Prostate gland (tissue), 2 donors: ENCODE results near the gene GPATCH4. TPM values are rescaled to one million over a fixed set of nuclear protein-coding genes. Genes with fewer than 3 reads are reported as not detected.
A peak's percentile ranks its signal among the peaks of the same experiment; 100 is the strongest.

Experiments
- DNase-seq: peaks from one replicate; pipeline ENCODE4 v3.0.0-alpha.2; 2019; ENCODE audit warnings: low spot score
- H3K27ac ChIP-seq, 2 donors: fragments of 200-600 bp; sonication (generic); 2 replicates each; pipeline ENCODE4 v1.5.1; 2017 to 2019
- H3K27me3 ChIP-seq: fragments of 200-600 bp; sonication (generic); replicated peaks from 2 replicates; pipeline ENCODE4 v1.5.1; 2019; ENCODE audit not compliant: insufficient read depth
- H3K36me3 ChIP-seq, 2 donors: fragments of 200-600 bp; sonication (generic); 1 replicate in 1 of 2; 2 replicates in 1 of 2; pipeline versions ENCODE4 v1.5.1 to v1.8.1; 2017 to 2019
- H3K4me1 ChIP-seq: fragments of 200-600 bp; sonication (generic); replicated peaks from 2 replicates; pipeline ENCODE4 v1.5.1; 2019
- H3K4me3 ChIP-seq, 2 donors: fragments of 200-600 bp; sonication (generic); 2 replicates each; pipeline ENCODE4 v1.5.1; 2017 to 2019
- H3K9me3 ChIP-seq: fragments of 200-600 bp; sonication (generic); 2 replicates; pipeline ENCODE4 v1.5.1; 2017
- POLR2A ChIP-seq: fragments of 450-650 bp; IDR thresholded peaks from one replicate; pipeline ENCODE4 v1.6.1; 2016; ENCODE audit warnings: antibody characterized with exemption, mild to moderate bottlenecking
- POLR2AphosphoS5 ChIP-seq: sonication (generic); formaldehyde crosslinking; IDR thresholded peaks from one replicate; pipeline ENCODE4 v1.6.1; 2017; ENCODE audit warnings: antibody characterized with exemption
- WGBS: methylation state at CpG from one replicate; pipeline ENCODE4 v1.1.5; 2018; 5-methylcytosine and 5-hydroxymethylcytosine counted together
- intact Hi-C: fragments of 100-400 bp; cut with DNase I; formaldehyde crosslinking; loops from one replicate; pipeline ENCODE4 v1.14.2; 2022
- total RNA-seq, 2 donors: library from RNA; depleted of rRNA; stranded (reverse); fragments of >200 nt; gene quantifications; one replicate each; pipeline ENCODE4 v1.1.0, GENCODE V29; 2016
- TF ChIP-seq, protein P1 (sequence below), 4 experiments: fragments of 200-600 bp in 2 of 4; fragments of 450-650 bp in 2 of 4; sonication (generic) in 2 of 4; IDR thresholded peaks; 1 replicate in 3 of 4; 2 replicates in 1 of 4; pipeline ENCODE4 v1.5.1; 2016 to 2019; ENCODE audit warnings: antibody characterized with exemption in 4 of 4, mild to moderate bottlenecking in 2 of 4, moderate library complexity in 2 of 4

Gene GPATCH4
- total RNA-seq, 2 donors from 2014 or later, result 20.9 to 27.5 TPM

DNA sequence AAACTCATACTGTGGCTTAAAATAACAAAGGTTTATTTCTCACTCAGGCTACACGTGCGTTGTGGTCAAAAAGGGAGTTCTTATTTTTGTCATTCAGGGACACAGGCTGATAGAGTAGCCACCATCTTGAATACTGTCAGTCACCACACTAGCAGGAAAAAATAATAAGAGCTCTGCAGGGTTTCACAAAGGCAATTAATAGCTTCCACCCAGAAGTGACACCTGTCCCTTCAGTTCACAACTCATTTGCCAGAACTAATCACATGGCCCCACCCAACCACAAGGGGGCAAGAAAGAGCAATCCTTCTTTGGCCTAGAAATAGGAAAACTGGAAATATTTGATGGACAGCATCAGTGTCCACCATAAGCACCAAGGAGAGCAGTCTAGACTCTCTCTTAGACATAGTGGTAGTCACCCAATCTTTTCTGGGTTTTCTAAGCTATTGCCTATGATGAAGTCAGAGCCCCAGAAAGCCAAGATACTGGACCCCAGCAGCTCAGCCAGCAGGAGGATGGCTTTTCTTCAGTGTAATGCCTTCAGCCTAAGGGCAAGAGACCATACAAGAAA, 26.1 kb upstream of the GPATCH4 start:
- Histone ChIP-seq H3K4me3 (no peak overlapping the region), H3K27me3 (peaks cover 12% of the 10 kb centered on the region), H3K9me3 (no peaks in the 10 kb centered on the region), H3K4me1 (peaks cover 7% of the 10 kb centered on the region), H3K27ac (no peak overlapping the region), H3K36me3 (no peaks in the 10 kb centered on the region)
- WGBS, result 84% methylated on average over 2 of the region's 2 CpGs
- TF ChIP-seq, protein P1, sequence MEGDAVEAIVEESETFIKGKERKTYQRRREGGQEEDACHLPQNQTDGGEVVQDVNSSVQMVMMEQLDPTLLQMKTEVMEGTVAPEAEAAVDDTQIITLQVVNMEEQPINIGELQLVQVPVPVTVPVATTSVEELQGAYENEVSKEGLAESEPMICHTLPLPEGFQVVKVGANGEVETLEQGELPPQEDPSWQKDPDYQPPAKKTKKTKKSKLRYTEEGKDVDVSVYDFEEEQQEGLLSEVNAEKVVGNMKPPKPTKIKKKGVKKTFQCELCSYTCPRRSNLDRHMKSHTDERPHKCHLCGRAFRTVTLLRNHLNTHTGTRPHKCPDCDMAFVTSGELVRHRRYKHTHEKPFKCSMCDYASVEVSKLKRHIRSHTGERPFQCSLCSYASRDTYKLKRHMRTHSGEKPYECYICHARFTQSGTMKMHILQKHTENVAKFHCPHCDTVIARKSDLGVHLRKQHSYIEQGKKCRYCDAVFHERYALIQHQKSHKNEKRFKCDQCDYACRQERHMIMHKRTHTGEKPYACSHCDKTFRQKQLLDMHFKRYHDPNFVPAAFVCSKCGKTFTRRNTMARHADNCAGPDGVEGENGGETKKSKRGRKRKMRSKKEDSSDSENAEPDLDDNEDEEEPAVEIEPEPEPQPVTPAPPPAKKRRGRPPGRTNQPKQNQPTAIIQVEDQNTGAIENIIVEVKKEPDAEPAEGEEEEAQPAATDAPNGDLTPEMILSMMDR (IDR thresholded peaks at IDR 0.05), result peak; percentile 38 to 60 (median 43)
- TF ChIP-seq POLR2AphosphoS5, result no peak
- intact Hi-C loops, result no loop called here
- no peak for DNase-seq

DNA sequence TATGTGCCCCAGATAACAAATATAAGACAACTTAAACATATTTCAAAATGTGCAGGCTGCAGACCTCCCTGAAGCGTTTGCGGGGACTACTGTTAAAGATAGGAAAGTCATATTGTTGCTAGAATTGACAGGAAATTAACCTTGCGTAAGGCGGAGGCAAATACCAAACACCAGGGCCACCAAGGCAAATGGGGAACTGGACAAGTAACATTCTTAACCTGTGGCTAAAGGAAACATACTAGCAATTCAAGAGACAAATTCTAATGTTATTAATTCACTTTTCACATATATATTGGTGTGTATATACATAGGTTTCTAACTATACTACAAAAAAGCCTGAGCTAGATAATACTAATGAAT, 24.8 kb upstream of the GPATCH4 start:
- peaks cover 10% of the 10 kb centered on the region for H3K27me3 ChIP-seq
- 38% methylated on average over 4 of the region's 4 CpGs for WGBS
- no peak for TF ChIP-seq POLR2A
- TF ChIP-seq, protein P1 (IDR thresholded peaks at IDR 0.05), result peak in 1 of 4 experiments; percentile 7
- H3K4me1 ChIP-seq, result peaks cover 7% of the 10 kb centered on the region
- intact Hi-C loops, result loop anchor here (1.0 kb wide), 1 partner anchor 31 kb away; no protein-coding TSS in a partner anchor
- H3K9me3 ChIP-seq, result no peaks in the 10 kb centered on the region
- no peaks in the 10 kb centered on the region for H3K36me3 ChIP-seq
- no peak for DNase-seq
- H3K27ac ChIP-seq, result no peak overlapping the region
- H3K4me3 ChIP-seq, result no peak overlapping the region

DNA sequence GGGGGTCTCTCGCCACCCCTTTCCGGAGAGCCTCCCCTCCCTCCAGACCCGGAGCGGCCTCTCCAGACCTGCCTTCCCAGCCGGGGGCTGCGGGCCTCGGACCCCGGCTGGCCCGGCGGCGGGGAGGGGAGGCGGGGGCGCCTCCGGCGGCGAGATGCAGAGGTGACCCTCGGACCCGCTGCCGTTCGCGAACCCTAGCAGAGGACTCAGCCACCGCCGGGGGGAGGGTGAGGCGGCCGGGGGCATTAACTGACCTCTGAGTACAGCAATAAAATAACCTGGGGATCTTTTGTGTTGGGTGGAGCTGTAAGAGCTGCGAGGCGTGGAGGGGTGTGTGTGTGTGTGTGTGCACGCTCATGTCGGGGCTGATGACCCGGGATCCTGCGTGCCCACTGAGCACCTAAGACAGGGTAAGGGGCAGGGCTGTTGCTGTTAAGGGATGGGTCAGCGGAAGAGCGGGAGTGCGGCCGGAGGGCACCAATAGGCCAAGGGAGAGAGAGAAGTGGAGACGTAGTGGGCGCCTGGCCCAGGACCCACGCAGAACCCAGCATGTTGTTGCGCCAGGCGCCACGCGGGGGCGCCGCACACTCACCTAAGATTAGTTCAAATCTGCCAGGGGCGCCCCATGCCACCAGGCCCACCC, 24.3 kb upstream of the GPATCH4 start:
- peak overlapping the region; percentile 25 to 29 for H3K4me3 ChIP-seq
- TF ChIP-seq POLR2A, result no peak
- TF ChIP-seq, protein P1 (IDR thresholded peaks at IDR 0.05), result peak; percentile 34 to 80 (median 74)
- peak; percentile 3 for TF ChIP-seq POLR2AphosphoS5
- intact Hi-C loops, result loop anchor here (1.0 kb wide), 1 partner anchor 32 kb away; no protein-coding TSS in a partner anchor
- H3K27me3 ChIP-seq, result peaks cover 10% of the 10 kb centered on the region
- peaks cover 7% of the 10 kb centered on the region for H3K4me1 ChIP-seq
- no peaks in the 10 kb centered on the region for H3K36me3 ChIP-seq
- DNase-seq, result no peak
- H3K9me3 ChIP-seq, result no peaks in the 10 kb centered on the region
- H3K27ac ChIP-seq, result peak overlapping the region; percentile 58 to 71
- under 1% methylated on average over 31 of the region's 45 CpGs for WGBS

DNA sequence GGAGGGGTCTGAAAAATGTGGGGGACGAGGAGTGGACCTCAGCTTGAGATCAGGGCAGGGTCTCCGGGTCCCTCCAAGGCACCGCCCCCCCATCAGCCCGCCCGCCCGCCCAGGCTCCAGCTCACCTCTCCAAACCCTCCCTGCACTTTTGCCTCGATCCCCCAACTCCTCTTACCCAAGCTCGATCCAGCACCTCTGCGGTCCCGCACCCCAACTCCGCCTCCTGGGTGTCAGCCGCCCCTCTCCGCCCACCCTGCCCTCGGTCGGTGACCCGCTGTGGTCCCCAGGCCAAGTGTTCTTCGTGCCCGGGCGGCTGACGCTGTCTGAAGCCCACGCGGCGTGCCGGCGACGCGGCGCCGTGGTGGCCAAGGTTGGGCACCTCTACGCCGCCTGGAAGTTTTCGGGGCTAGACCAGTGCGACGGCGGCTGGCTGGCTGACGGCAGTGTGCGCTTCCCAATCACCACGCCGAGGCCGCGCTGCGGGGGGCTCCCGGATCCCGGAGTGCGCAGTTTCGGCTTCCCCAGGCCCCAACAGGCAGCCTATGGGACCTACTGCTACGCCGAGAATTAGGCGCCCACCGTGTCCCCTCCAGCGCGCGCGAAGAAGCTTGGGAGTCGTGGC, 23.6 kb upstream of the GPATCH4 start:
- H3K4me1 ChIP-seq, result peaks cover 7% of the 10 kb centered on the region
- intact Hi-C loops, result loop anchor here (5.0 kb wide), 1 partner anchor 38 kb away; no protein-coding TSS in a partner anchor
- H3K4me3 ChIP-seq, result peak overlapping the region; percentile 25 to 29
- peaks cover 10% of the 10 kb centered on the region for H3K27me3 ChIP-seq
- H3K27ac ChIP-seq, result peak overlapping the region; percentile 58 to 71
- 2% methylated on average over 52 of the region's 55 CpGs for WGBS
- no peaks in the 10 kb centered on the region for H3K9me3 ChIP-seq
- no peak for TF ChIP-seq POLR2A
- TF ChIP-seq, protein P1 (IDR thresholded peaks at IDR 0.05), result no peak
- TF ChIP-seq POLR2AphosphoS5, result no peak
- H3K36me3 ChIP-seq, result no peaks in the 10 kb centered on the region
- DNase-seq, result no peak
